ENCODE measurements around the gene PLS1. TPM values are rescaled to one million over a fixed set of nuclear protein-coding genes. Genes with fewer than 3 reads are reported as not detected.
"Not testable (repeated sequence)": the region's sequence is repeated elsewhere in the genome, so short reads cannot be mapped to it uniquely, and the experiment has no call there.

Gene PLS1
- polyA plus RNA-seq (2013, experiment 1 of 2), result 11.8 TPM
- polyA plus RNA-seq (2013, experiment 2 of 2), result 13.1 TPM

- H4K5ac ChIP-seq (ENCODE audit: low read length), result no peak within 1 kb of the TSS
- H3K36me3 ChIP-seq (ENCODE audit: control insufficient read depth, insufficient read depth, low read length), result no peaks in the 10 kb centered on the region
- H2BK15ac ChIP-seq (replicated peaks; ENCODE audit: low read depth), result no peak within 1 kb of the TSS
- no peaks in the 10 kb centered on the region for H3K79me1 ChIP-seq (ENCODE audit: low read length)
- H2BK5ac ChIP-seq (ENCODE audit: low read length), result no peak within 1 kb of the TSS
- no peak within 1 kb of the TSS for H4K8ac ChIP-seq (ENCODE audit: low read depth, low read length)
- H3K4me3 ChIP-seq (ENCODE audit: low read length), result peak within 1 kb of the TSS; percentile 88
- peak within 1 kb of the TSS; percentile 82 for H3K9ac ChIP-seq (ENCODE audit: low read length)
- no peak within 1 kb of the TSS for H3K23ac ChIP-seq (ENCODE audit: low read length)
- peak; percentile 92 for DNase-seq
- peaks cover 2% of the 10 kb centered on the region for H3K4me1 ChIP-seq (ENCODE audit: control insufficient read depth, low read depth, low read length)
- no peak within 1 kb of the TSS for H3K18ac ChIP-seq (ENCODE audit: low read length)
- peak within 1 kb of the TSS; percentile 91 for H3K56ac ChIP-seq (ENCODE audit: low read length)
- H2BK120ac ChIP-seq (ENCODE audit: low read depth, low read length), result no peak within 1 kb of the TSS
- H3K79me2 ChIP-seq (ENCODE audit: control insufficient read depth, insufficient read depth, low read length), result no peaks in the 10 kb centered on the region
- no peaks in the 10 kb centered on the region for H3K27me3 ChIP-seq (ENCODE audit: insufficient read depth, low read length, poor library complexity)
- no CpG with 5 or more reads among the region's 56 CpGs for WGBS (ENCODE audit: extremely low coverage, insufficient coverage, low lambda C conversion rate)
- H3K4me2 ChIP-seq (ENCODE audit: low read length), result peak within 1 kb of the TSS; percentile 87
- H3K4ac ChIP-seq (ENCODE audit: low read depth, low read length), result no peak within 1 kb of the TSS
- H3K27ac ChIP-seq (ENCODE audit: low read depth, low read length), result no peak within 1 kb of the TSS
- no peak within 1 kb of the TSS for H2AK5ac ChIP-seq (ENCODE audit: low read length)
Observed at GRCh38 chr3:142595951-142596725, at the start of gene PLS1. Gene PLS1 (plus strand): TSS chr3:142596393. CDS start chr3:142664238, 67,845 bp downstream.

- no peak overlapping the region for H2BK15ac ChIP-seq (replicated peaks; ENCODE audit: low read depth)
- no peak overlapping the region for H3K9ac ChIP-seq (ENCODE audit: low read length)
- no peak overlapping the region for H3K23ac ChIP-seq (ENCODE audit: low read length)
- H2AK5ac ChIP-seq (ENCODE audit: low read length), result no peak overlapping the region
- no peak overlapping the region for H3K4ac ChIP-seq (ENCODE audit: low read depth, low read length)
- no peak overlapping the region for H2BK5ac ChIP-seq (ENCODE audit: low read length)
- DNase-seq, result no peak
- no peak overlapping the region for H2BK120ac ChIP-seq (ENCODE audit: low read depth, low read length)
- no peak overlapping the region for H3K18ac ChIP-seq (ENCODE audit: low read length)
- no peaks in the 10 kb centered on the region for H3K79me2 ChIP-seq (ENCODE audit: control insufficient read depth, insufficient read depth, low read length)
- no peak overlapping the region for H3K56ac ChIP-seq (ENCODE audit: low read length)
- H3K4me3 ChIP-seq (ENCODE audit: low read length), result no peak overlapping the region
- no CpG with 5 or more reads among the region's 7 CpGs for WGBS (ENCODE audit: extremely low coverage, insufficient coverage, low lambda C conversion rate)
- no peaks in the 10 kb centered on the region for H3K36me3 ChIP-seq (ENCODE audit: control insufficient read depth, insufficient read depth, low read length)
- H3K4me1 ChIP-seq (ENCODE audit: control insufficient read depth, low read depth, low read length), result no peaks in the 10 kb centered on the region
- no peaks in the 10 kb centered on the region for H3K79me1 ChIP-seq (ENCODE audit: low read length)
- H3K27me3 ChIP-seq (ENCODE audit: insufficient read depth, low read length, poor library complexity), result no peaks in the 10 kb centered on the region
- H3K27ac ChIP-seq (ENCODE audit: low read depth, low read length), result no peak overlapping the region
- H4K8ac ChIP-seq (ENCODE audit: low read depth, low read length), result no peak overlapping the region
- H4K5ac ChIP-seq (ENCODE audit: low read length), result no peak overlapping the region
- no peak overlapping the region for H3K4me2 ChIP-seq (ENCODE audit: low read length)
Observed at GRCh38 chr3:142549986-142550385, 46.2 kb upstream of the PLS1 start.

GRCh38 chr3:142552579-142552978 is 43.6 kb upstream of the PLS1 start:
- WGBS (ENCODE audit: extremely low coverage, insufficient coverage, low lambda C conversion rate), result no CpG with 5 or more reads among the region's 1 CpG
- not testable (repeated sequence) for H3K23ac ChIP-seq (ENCODE audit: low read length); H3K36me3 ChIP-seq (ENCODE audit: control insufficient read depth, insufficient read depth, low read length)

GRCh38 chr3:142553741-142554140 is 42.5 kb upstream of the PLS1 start:
- Histone ChIP-seq H3K36me3 (ENCODE audit: control insufficient read depth, insufficient read depth, low read length) (no peaks in the 10 kb centered on the region), H3K4ac (ENCODE audit: low read depth, low read length) (no peak overlapping the region), H3K27me3 (ENCODE audit: insufficient read depth, low read length, poor library complexity) (no peaks in the 10 kb centered on the region), H3K9ac (ENCODE audit: low read length) (no peak overlapping the region), H4K5ac (ENCODE audit: low read length) (no peak overlapping the region), H4K8ac (ENCODE audit: low read depth, low read length) (no peak overlapping the region), H3K4me2 (ENCODE audit: low read length) (no peak overlapping the region), H3K23ac (ENCODE audit: low read length) (no peak overlapping the region), H3K27ac (ENCODE audit: low read depth, low read length) (no peak overlapping the region), H3K56ac (ENCODE audit: low read length) (no peak overlapping the region), H2AK5ac (ENCODE audit: low read length) (no peak overlapping the region), H3K79me2 (ENCODE audit: control insufficient read depth, insufficient read depth, low read length) (no peaks in the 10 kb centered on the region), H2BK5ac (ENCODE audit: low read length) (no peak overlapping the region), H2BK15ac (replicated peaks; ENCODE audit: low read depth) (no peak overlapping the region), H2BK120ac (ENCODE audit: low read depth, low read length) (no peak overlapping the region), H3K18ac (ENCODE audit: low read length) (no peak overlapping the region), H3K79me1 (ENCODE audit: low read length) (no peaks in the 10 kb centered on the region), H3K4me1 (ENCODE audit: control insufficient read depth, low read depth, low read length) (no peaks in the 10 kb centered on the region), H3K4me3 (ENCODE audit: low read length) (no peak overlapping the region)
- no CpG with 5 or more reads among the region's 1 CpG for WGBS (ENCODE audit: extremely low coverage, insufficient coverage, low lambda C conversion rate)
- DNase-seq, result no peak

More at GRCh38 chr3:142552579-142552978, 43.6 kb upstream of the PLS1 start:
- not testable (repeated sequence) for H3K27ac ChIP-seq (ENCODE audit: low read depth, low read length); H3K79me1 ChIP-seq (ENCODE audit: low read length); H3K56ac ChIP-seq (ENCODE audit: low read length); H3K9ac ChIP-seq (ENCODE audit: low read length); H3K27me3 ChIP-seq (ENCODE audit: insufficient read depth, low read length, poor library complexity); DNase-seq; H4K8ac ChIP-seq (ENCODE audit: low read depth, low read length); H3K4me2 ChIP-seq (ENCODE audit: low read length); H4K5ac ChIP-seq (ENCODE audit: low read length); H2BK120ac ChIP-seq (ENCODE audit: low read depth, low read length); H2BK5ac ChIP-seq (ENCODE audit: low read length); H2AK5ac ChIP-seq (ENCODE audit: low read length); H3K79me2 ChIP-seq (ENCODE audit: control insufficient read depth, insufficient read depth, low read length); H2BK15ac ChIP-seq (replicated peaks; ENCODE audit: low read depth); H3K4ac ChIP-seq (ENCODE audit: low read depth, low read length); H3K18ac ChIP-seq (ENCODE audit: low read length); H3K4me3 ChIP-seq (ENCODE audit: low read length); H3K4me1 ChIP-seq (ENCODE audit: control insufficient read depth, low read depth, low read length)

GRCh38 chr3:142560118-142560517 is 36.1 kb upstream of the PLS1 start:
- H3K36me3 ChIP-seq (ENCODE audit: control insufficient read depth, insufficient read depth, low read length), result no peaks in the 10 kb centered on the region
- no peak overlapping the region for H3K4me3 ChIP-seq (ENCODE audit: low read length)
- H3K79me2 ChIP-seq (ENCODE audit: control insufficient read depth, insufficient read depth, low read length), result no peaks in the 10 kb centered on the region

More at GRCh38 chr3:142560118-142560517, 36.1 kb upstream of the PLS1 start:
- H3K27me3 ChIP-seq (ENCODE audit: insufficient read depth, low read length, poor library complexity), result no peaks in the 10 kb centered on the region
- H2AK5ac ChIP-seq (ENCODE audit: low read length), result no peak overlapping the region
- no peaks in the 10 kb centered on the region for H3K79me1 ChIP-seq (ENCODE audit: low read length)
- no peak overlapping the region for H3K18ac ChIP-seq (ENCODE audit: low read length)
- no peak overlapping the region for H3K56ac ChIP-seq (ENCODE audit: low read length)
- H3K4me1 ChIP-seq (ENCODE audit: control insufficient read depth, low read depth, low read length), result no peaks in the 10 kb centered on the region
- H2BK5ac ChIP-seq (ENCODE audit: low read length), result no peak overlapping the region
- DNase-seq, result no peak
- no peak overlapping the region for H3K4me2 ChIP-seq (ENCODE audit: low read length)
- no peak overlapping the region for H3K4ac ChIP-seq (ENCODE audit: low read depth, low read length)
- H3K23ac ChIP-seq (ENCODE audit: low read length), result no peak overlapping the region
- H3K27ac ChIP-seq (ENCODE audit: low read depth, low read length), result no peak overlapping the region
- no peak overlapping the region for H2BK15ac ChIP-seq (replicated peaks; ENCODE audit: low read depth)
- no peak overlapping the region for H3K9ac ChIP-seq (ENCODE audit: low read length)
- no peak overlapping the region for H2BK120ac ChIP-seq (ENCODE audit: low read depth, low read length)
- no peak overlapping the region for H4K8ac ChIP-seq (ENCODE audit: low read depth, low read length)
- no peak overlapping the region for H4K5ac ChIP-seq (ENCODE audit: low read length)
